Measurements from ENCODE around the gene SYT1. TPM values are rescaled to one million over a fixed set of nuclear protein-coding genes. Genes with fewer than 3 reads are reported as not detected.

SYT1 gene
- total and polyA plus RNA-seq, 2 experiments from 2014 or later = 48.7 to 51.7 TPM

- TF ChIP-seq, protein P1, sequence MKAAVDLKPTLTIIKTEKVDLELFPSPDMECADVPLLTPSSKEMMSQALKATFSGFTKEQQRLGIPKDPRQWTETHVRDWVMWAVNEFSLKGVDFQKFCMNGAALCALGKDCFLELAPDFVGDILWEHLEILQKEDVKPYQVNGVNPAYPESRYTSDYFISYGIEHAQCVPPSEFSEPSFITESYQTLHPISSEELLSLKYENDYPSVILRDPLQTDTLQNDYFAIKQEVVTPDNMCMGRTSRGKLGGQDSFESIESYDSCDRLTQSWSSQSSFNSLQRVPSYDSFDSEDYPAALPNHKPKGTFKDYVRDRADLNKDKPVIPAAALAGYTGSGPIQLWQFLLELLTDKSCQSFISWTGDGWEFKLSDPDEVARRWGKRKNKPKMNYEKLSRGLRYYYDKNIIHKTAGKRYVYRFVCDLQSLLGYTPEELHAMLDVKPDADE (IDR thresholded peaks at IDR 0.05) = no peak
Observed at GRCh38 chr12:79098530-79098929, 234.0 kb downstream of the SYT1 start (continued).

DNA sequence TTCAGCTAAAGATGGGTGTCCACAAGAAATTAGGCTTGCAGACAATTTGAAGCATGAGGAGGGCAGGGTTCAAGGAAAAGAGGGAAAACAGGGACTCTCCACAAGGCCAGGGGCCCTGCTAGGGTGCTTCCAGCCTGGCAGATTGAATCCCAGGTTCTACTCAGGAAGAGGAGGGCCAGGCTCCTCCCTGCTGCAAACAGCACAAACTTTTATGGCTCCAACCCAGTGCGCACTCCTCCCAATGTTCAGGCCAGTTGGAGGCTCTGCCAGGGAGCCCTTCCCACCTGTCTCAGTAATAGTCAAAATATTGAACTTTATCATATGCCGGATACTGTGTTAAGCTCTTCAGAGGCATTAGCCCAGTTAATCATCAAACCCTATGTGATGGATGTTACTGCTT, 244.4 kb downstream of the SYT1 start:
- H3K36me3 ChIP-seq (ENCODE audit: insufficient read depth) = no peaks in the 10 kb centered on the region
- no peak overlapping the region for H3K4me3 ChIP-seq
- H3K27ac Mint-ChIP-seq = no peak overlapping the region
- H4K20me1 ChIP-seq (replicated peaks; ENCODE audit: insufficient read depth) = no peaks in the 10 kb centered on the region
- no peak overlapping the region for H3K4me3 Mint-ChIP-seq
- DNase-seq (ENCODE audit: low spot score) (no peak), ATAC-seq (peak; percentile 71)
- H3K9me3 Mint-ChIP-seq = no peaks in the 10 kb centered on the region
- peaks cover 18% of the 10 kb centered on the region; the same call in 2 of the 3 replicates for H3K4me1 Mint-ChIP-seq
- H3K4me1 ChIP-seq (ENCODE audit: insufficient read depth) = no peaks in the 10 kb centered on the region; the same call in 1 of the 2 replicates
- no peak overlapping the region for H3K4me2 ChIP-seq
- H3K36me3 Mint-ChIP-seq (ENCODE audit: low read depth) = no peaks in the 10 kb centered on the region
- TF ChIP-seq REST (IDR thresholded peaks at IDR 0.05; ENCODE audit: unreplicated experiment) (no peak), ZNF331 (CRISPR knock-in tag; IDR thresholded peaks at IDR 0.05; ENCODE audit: low read depth) (no peak), NANOG (IDR thresholded peaks at IDR 0.05; ENCODE audit: borderline replicate concordance) (no peak), EZH2 (IDR thresholded peaks at IDR 0.05; ENCODE audit: low read depth, unreplicated experiment) (no peak), POLR2AphosphoS5 (IDR thresholded peaks at IDR 0.05; ENCODE audit: low read depth) (no peak), EZH2phosphoT487 (IDR thresholded peaks at IDR 0.05; ENCODE audit: unreplicated experiment) (no peak), CREB1 (CRISPR knock-in tag; IDR thresholded peaks at IDR 0.05; ENCODE audit: low read depth) (no peak), STAT1 (IDR thresholded peaks at IDR 0.05; ENCODE audit: unreplicated experiment) (no peak), JUNB (IDR thresholded peaks at IDR 0.05; ENCODE audit: unreplicated experiment) (no peak)
- no peak overlapping the region for H3K27ac ChIP-seq (ENCODE audit: low read depth)
- H2AFZ ChIP-seq = no peak overlapping the region
- no peaks in the 10 kb centered on the region for H3K9me2 ChIP-seq (ENCODE audit: insufficient read depth)
- H3K27me3 ChIP-seq (ENCODE audit: insufficient read depth) = no peaks in the 10 kb centered on the region
- H3F3A ChIP-seq (replicated peaks; ENCODE audit: low read depth) = no peaks in the 10 kb centered on the region
- no peaks in the 10 kb centered on the region for H3K27me3 Mint-ChIP-seq (ENCODE audit: insufficient read depth, low read depth, poor library complexity)
- no peaks in the 10 kb centered on the region for H3K79me2 ChIP-seq (replicated peaks; ENCODE audit: insufficient read depth)

GRCh38 chr12:79114896-79115295, 250.3 kb downstream of the SYT1 start:
- ATAC-seq (no peak), DNase-seq (ENCODE audit: low spot score) (no peak)
- H3K9me2 ChIP-seq (ENCODE audit: insufficient read depth) = no peaks in the 10 kb centered on the region
- H3K4me3 ChIP-seq = no peak overlapping the region
- H3K27me3 Mint-ChIP-seq (ENCODE audit: insufficient read depth, low read depth, poor library complexity) = no peaks in the 10 kb centered on the region
- no peak overlapping the region for H3K27ac Mint-ChIP-seq
- no peak overlapping the region for H3K27ac ChIP-seq (ENCODE audit: low read depth)
- H3F3A ChIP-seq (replicated peaks; ENCODE audit: low read depth) = no peaks in the 10 kb centered on the region
- H3K4me3 Mint-ChIP-seq = no peak overlapping the region
- H3K4me1 Mint-ChIP-seq = peaks cover 26% of the 10 kb centered on the region
- H3K27me3 ChIP-seq (ENCODE audit: insufficient read depth) = no peaks in the 10 kb centered on the region
- no peaks in the 10 kb centered on the region for H3K9me3 Mint-ChIP-seq
- no peaks in the 10 kb centered on the region for H3K36me3 Mint-ChIP-seq (ENCODE audit: low read depth)
- H3K79me2 ChIP-seq (replicated peaks; ENCODE audit: insufficient read depth) = no peaks in the 10 kb centered on the region
- peaks cover 7% of the 10 kb centered on the region for H3K4me1 ChIP-seq (ENCODE audit: insufficient read depth)
- no peaks in the 10 kb centered on the region for H4K20me1 ChIP-seq (replicated peaks; ENCODE audit: insufficient read depth)
- H3K4me2 ChIP-seq = no peak overlapping the region
- no peaks in the 10 kb centered on the region for H3K36me3 ChIP-seq (ENCODE audit: insufficient read depth)
- H2AFZ ChIP-seq = no peak overlapping the region
- TF ChIP-seq CREB1 (CRISPR knock-in tag; IDR thresholded peaks at IDR 0.05; ENCODE audit: low read depth) (no peak), ZNF114 (CRISPR knock-in tag; IDR thresholded peaks at IDR 0.05) (no peak), POLR2AphosphoS5 (IDR thresholded peaks at IDR 0.05; ENCODE audit: low read depth) (no peak), STAT1 (IDR thresholded peaks at IDR 0.05; ENCODE audit: unreplicated experiment) (no peak), CTCF (conservative IDR thresholded peaks at IDR 0.05; ENCODE audit: low read depth in 2 of 2) (no peak), EZH2phosphoT487 (IDR thresholded peaks at IDR 0.05; ENCODE audit: unreplicated experiment) (no peak)
